ENCODE measurements around the gene DMRTA1. TPM values are rescaled to one million over a fixed set of nuclear protein-coding genes. Genes with fewer than 3 reads are reported as not detected.

The DMRTA1 gene, protein sequence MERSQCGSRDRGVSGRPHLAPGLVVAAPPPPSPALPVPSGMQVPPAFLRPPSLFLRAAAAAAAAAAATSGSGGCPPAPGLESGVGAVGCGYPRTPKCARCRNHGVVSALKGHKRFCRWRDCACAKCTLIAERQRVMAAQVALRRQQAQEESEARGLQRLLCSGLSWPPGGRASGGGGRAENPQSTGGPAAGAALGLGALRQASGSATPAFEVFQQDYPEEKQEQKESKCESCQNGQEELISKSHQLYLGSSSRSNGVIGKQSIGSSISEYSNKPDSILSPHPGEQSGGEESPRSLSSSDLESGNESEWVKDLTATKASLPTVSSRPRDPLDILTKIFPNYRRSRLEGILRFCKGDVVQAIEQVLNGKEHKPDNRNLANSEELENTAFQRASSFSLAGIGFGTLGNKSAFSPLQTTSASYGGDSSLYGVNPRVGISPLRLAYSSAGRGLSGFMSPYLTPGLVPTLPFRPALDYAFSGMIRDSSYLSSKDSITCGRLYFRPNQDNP
- 0.55 to 0.83 TPM (median 0.77 TPM) in 5 replicates for total RNA-seq (2022; extraction: Qiagen RNA extraction; ENCODE audit: low read depth)

DNA sequence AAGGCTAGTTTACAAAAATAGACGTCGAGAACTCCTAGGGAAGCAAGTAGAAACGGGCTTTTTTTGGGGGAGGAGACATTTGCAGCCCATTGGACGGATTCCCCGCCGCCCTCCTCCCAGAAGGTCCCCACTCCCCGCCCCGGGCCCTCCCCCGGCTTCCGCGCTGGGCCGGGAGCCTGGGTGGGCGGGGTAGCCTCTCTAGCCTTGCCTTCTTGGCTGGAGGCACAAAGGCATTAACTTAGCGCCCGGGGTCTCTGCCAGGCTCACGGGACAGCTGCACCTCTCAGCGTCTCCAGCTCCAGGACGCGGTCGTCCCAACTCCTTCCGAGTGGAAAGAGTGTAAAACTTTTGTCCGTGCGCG is at the start of gene DMRTA1:
Gene DMRTA1 (plus strand): TSS at position 236 of the 361 bp plus-strand sequence. CDS start 242 bp downstream, outside the sequence.

Data from A549 treated with GW870086 at 1 μM for 4 hours (cell line).